Myometrial cell (primary cell): ENCODE measurements around the gene NDUFB1. TPM values are rescaled to one million over a fixed set of nuclear protein-coding genes. Genes with fewer than 3 reads are reported as not detected.

Experiments used
- total RNA-seq: library from RNA; depleted of rRNA; stranded (reverse); fragments of >200 nt; gene quantifications from 2 replicates; pipeline ENCODE4 v1.2.3, GENCODE V29; 2015

Gene NDUFB1
- 459 and 522 TPM in 2 replicates for total RNA-seq

GRCh38 chr14:92121670-92122350 is at the start of gene NDUFB1, which contains the start of gene CPSF2:
TSS of gene NDUFB1 (minus strand) at chr14:92121706. CDS start at chr14:92117637, 4,069 bp downstream.
TSS of gene CPSF2 (plus strand) at chr14:92121969. CDS start at chr14:92130985, 9,016 bp downstream.

GRCh38 chr14:92106143-92106926 is 15.2 kb downstream of the NDUFB1 start, which contains the start of gene ATXN3:
TSS of gene ATXN3 (minus strand) at chr14:92106582. CDS start at chr14:92106552, 30 bp downstream.

Other genes with a start within 250 kb of the NDUFB1 start
- 145 and 152 TPM in 2 replicates for gene FBLN5, start 174.0 kb downstream of the NDUFB1 start, total RNA-seq
- 31.4 and 34.0 TPM in 2 replicates for gene TRIP11, start 81.6 kb downstream of the NDUFB1 start, total RNA-seq
- gene ATXN3, start 15.1 kb downstream of the NDUFB1 start, total RNA-seq: 11.5 and 39.5 TPM in 2 replicates
- 38.6 and 58.0 TPM in 2 replicates for gene CPSF2, start 263 bp upstream of the NDUFB1 start, total RNA-seq
- gene SLC24A4, start 201.5 kb upstream of the NDUFB1 start, total RNA-seq: not detected in 2 replicates